GM18526 (cell line): ENCODE measurements around the gene KIF15.

Source experiments
- POLR2A ChIP-seq: IDR thresholded peaks from 3 replicates; pipeline ENCODE4 v1.6.1; 2011; ENCODE audit not compliant: insufficient read length; ENCODE audit errors: extremely low read depth

Gene KIF15

GRCh38 chr3:44860117-44860516 is 98.5 kb downstream of the KIF15 start:
- TF ChIP-seq POLR2A = no peak

GRCh38 chr3:44861412-44862225 is 100.0 kb downstream of the KIF15 start, which contains the start of gene TMEM42:
Gene TMEM42, plus strand, starts transcription at chr3:44861912. Its CDS starts 13 bp downstream, at chr3:44861925.
- TF ChIP-seq POLR2A = peak; percentile 90

GRCh38 chr3:44862226-44862637 is 100.6 kb downstream of the KIF15 start:
- TF ChIP-seq POLR2A = no peak

GRCh38 chr3:44865272-44866035 is 103.9 kb downstream of the KIF15 start:
- no peak for TF ChIP-seq POLR2A

GRCh38 chr3:44867421-44868111 is 106.0 kb downstream of the KIF15 start:
- no peak for TF ChIP-seq POLR2A

- TF ChIP-seq POLR2A = no peak
Measured at GRCh38 chr3:44870375-44871061, 108.9 kb downstream of the KIF15 start.

GRCh38 chr3:44874308-44874707 is 112.7 kb downstream of the KIF15 start, which contains the start of gene TGM4:
Gene TGM4, plus strand, starts transcription at chr3:44874608. Its CDS starts 71 bp downstream, at chr3:44874679.
- TF ChIP-seq POLR2A = no peak

GRCh38 chr3:44875596-44875995 is 114.0 kb downstream of the KIF15 start:
- no peak for TF ChIP-seq POLR2A

- TF ChIP-seq POLR2A = no peak
Measured at GRCh38 chr3:44877333-44877732, 115.7 kb downstream of the KIF15 start.

- TF ChIP-seq POLR2A = no peak
Measured at GRCh38 chr3:44880284-44880683, 118.7 kb downstream of the KIF15 start.

- no peak for TF ChIP-seq POLR2A
Measured at GRCh38 chr3:44883213-44883955, 121.8 kb downstream of the KIF15 start.

GRCh38 chr3:44883999-44884431 is 122.4 kb downstream of the KIF15 start:
- TF ChIP-seq POLR2A = no peak

- no peak for TF ChIP-seq POLR2A
Measured at GRCh38 chr3:44885618-44886017, 124.0 kb downstream of the KIF15 start.

GRCh38 chr3:44886561-44886960 is 125.0 kb downstream of the KIF15 start:
- no peak for TF ChIP-seq POLR2A
